ENCODE data around the gene CBFA2T3.

DNA sequence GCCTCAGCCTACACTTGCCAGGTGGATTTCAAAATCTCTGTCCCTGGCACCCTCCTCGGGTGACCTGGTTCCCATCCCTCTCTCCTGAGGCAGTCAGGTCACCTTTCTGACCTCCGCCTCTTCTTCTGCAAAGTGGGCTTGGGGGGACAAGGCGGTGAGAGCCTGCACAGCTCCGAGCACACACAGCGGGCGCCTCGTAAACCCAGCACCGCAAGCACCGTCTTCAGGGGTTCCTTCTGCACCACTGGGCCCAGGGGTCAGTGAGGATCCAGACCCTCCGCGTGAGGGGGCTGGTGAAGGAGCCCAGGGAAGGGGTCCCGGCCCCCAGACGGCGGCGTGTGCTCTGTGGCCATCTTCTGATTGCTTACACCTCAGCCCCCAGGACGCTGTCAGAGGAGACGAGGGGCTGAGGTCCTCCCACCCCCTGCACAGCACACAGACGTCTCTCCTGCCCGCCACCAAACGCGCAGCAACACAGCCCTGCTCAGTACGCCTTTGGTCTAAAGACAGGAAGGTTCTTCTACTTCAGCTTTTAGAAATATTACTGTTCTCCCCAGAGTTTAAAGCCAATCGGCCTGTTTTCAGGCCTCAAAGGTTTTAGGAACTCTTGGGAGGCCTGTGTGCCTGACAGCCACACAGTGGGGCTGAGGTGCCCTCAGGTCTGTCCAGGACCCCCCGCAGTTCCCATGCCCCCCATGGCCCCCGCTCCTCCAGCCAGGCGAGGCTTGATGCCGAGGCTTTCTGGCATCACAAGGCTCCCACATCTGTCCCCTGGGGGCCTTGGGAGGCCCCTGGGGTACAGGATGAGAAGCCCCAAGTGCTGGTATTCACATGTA lies 2.7 kb downstream of the CBFA2T3 start:
- TF ChIP-seq, protein P1, sequence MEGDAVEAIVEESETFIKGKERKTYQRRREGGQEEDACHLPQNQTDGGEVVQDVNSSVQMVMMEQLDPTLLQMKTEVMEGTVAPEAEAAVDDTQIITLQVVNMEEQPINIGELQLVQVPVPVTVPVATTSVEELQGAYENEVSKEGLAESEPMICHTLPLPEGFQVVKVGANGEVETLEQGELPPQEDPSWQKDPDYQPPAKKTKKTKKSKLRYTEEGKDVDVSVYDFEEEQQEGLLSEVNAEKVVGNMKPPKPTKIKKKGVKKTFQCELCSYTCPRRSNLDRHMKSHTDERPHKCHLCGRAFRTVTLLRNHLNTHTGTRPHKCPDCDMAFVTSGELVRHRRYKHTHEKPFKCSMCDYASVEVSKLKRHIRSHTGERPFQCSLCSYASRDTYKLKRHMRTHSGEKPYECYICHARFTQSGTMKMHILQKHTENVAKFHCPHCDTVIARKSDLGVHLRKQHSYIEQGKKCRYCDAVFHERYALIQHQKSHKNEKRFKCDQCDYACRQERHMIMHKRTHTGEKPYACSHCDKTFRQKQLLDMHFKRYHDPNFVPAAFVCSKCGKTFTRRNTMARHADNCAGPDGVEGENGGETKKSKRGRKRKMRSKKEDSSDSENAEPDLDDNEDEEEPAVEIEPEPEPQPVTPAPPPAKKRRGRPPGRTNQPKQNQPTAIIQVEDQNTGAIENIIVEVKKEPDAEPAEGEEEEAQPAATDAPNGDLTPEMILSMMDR (IDR thresholded peaks at IDR 0.05): no peak
- TF ChIP-seq EP300 (IDR thresholded peaks at IDR 0.05): no peak
